Sigmoid colon (tissue), 7 donors: ENCODE data around the gene C10orf105. TPM values are rescaled to one million over a fixed set of nuclear protein-coding genes. Genes with fewer than 3 reads are reported as not detected.

ENCODE experiments used
- DNase-seq: peaks from one replicate; pipeline ENCODE4 v3.0.0-alpha.2; 2019
- H3K27ac ChIP-seq, 4 donors: fragments of 200-600 bp; sonication (generic); one replicate each; pipeline ENCODE4 v1.5.1; 2016 to 2019; ENCODE audit warnings: mild to moderate bottlenecking in 1 of 4
- H3K27me3 ChIP-seq, 3 donors: fragments of 200-600 bp; sonication (generic); one replicate each; pipeline ENCODE4 v1.5.1; 2019; ENCODE audit warnings: mild to moderate bottlenecking in 1 of 3
- H3K36me3 ChIP-seq, 4 donors: fragments of 200-600 bp; sonication (generic); one replicate each; pipeline ENCODE4 v1.5.1; 2016 to 2019
- H3K4me1 ChIP-seq, 4 donors: fragments of 200-600 bp; sonication (generic); one replicate each; pipeline ENCODE4 v1.5.1; 2017 to 2019
- H3K4me3 ChIP-seq, 4 donors: fragments of 200-600 bp; sonication (generic); one replicate each; pipeline ENCODE4 v1.5.1; 2017 to 2019; ENCODE audit warnings: mild to moderate bottlenecking in 2 of 4, moderate library complexity in 1 of 4
- H3K9me3 ChIP-seq, 4 donors: fragments of 200-600 bp in 3 of 4; sonication (generic) in 3 of 4; one replicate each; pipeline versions ENCODE4 v1.5.1 to v1.6.1; 2013 to 2019
- EP300 ChIP-seq, 4 donors: sonication (generic); formaldehyde crosslinking; IDR thresholded peaks; one replicate each; pipeline ENCODE4 v1.6.1; 2017; ENCODE audit warnings: antibody characterized with exemption in 4 of 4
- POLR2A ChIP-seq, 2 donors: fragments of 450-650 bp; IDR thresholded peaks; one replicate each; pipeline ENCODE4 v1.6.1; 2016; ENCODE audit warnings: antibody characterized with exemption in 2 of 2, mild to moderate bottlenecking in 2 of 2, moderate library complexity in 2 of 2
- POLR2AphosphoS5 ChIP-seq, 4 donors: sonication (generic); formaldehyde crosslinking; IDR thresholded peaks; one replicate each; pipeline ENCODE4 v1.6.1; 2017; ENCODE audit warnings: antibody characterized with exemption in 4 of 4
- WGBS, 2 donors: extraction: QIAGEN DNeasy Blood & Tissue Kit; methylation state at CpG; one replicate each; pipeline ENCODE4 v1.1.7; 2013; 5-methylcytosine and 5-hydroxymethylcytosine counted together
- intact Hi-C: fragments of 100-400 bp; cut with DNase I; formaldehyde crosslinking; loops from one replicate; pipeline ENCODE4 v1.15.1; 2023
- polyA plus RNA-seq, 3 donors: library from polyadenylated mRNA; stranded (reverse); fragments of 200-250 nt; gene quantifications; one replicate each; pipeline ENCODE4 v1.2.3, GENCODE V29; 2013
- total RNA-seq, 4 donors: library from RNA; depleted of rRNA; stranded (reverse); fragments of >200 nt; gene quantifications; one replicate each; pipeline ENCODE4 v1.1.0, GENCODE V29; 2016
- TF ChIP-seq, protein P1 (sequence below), 4 experiments: fragments of 450-650 bp in 3 of 4; fragments of 200-600 bp in 1 of 4; IDR thresholded peaks; one replicate each; pipeline ENCODE4 v1.5.1; 2016 to 2019; ENCODE audit warnings: antibody characterized with exemption in 4 of 4, mild to moderate bottlenecking in 3 of 4, moderate library complexity in 2 of 4
- donor health status: healthy with polysubstance abuse.
- donor health status: Bipolar disorder and iron deficiency.
- donor health status: healthy.

The C10orf105 gene
- total and polyA plus RNA-seq, 7 donors = 0.25 to 0.55 TPM; not detected in 5

DNA sequence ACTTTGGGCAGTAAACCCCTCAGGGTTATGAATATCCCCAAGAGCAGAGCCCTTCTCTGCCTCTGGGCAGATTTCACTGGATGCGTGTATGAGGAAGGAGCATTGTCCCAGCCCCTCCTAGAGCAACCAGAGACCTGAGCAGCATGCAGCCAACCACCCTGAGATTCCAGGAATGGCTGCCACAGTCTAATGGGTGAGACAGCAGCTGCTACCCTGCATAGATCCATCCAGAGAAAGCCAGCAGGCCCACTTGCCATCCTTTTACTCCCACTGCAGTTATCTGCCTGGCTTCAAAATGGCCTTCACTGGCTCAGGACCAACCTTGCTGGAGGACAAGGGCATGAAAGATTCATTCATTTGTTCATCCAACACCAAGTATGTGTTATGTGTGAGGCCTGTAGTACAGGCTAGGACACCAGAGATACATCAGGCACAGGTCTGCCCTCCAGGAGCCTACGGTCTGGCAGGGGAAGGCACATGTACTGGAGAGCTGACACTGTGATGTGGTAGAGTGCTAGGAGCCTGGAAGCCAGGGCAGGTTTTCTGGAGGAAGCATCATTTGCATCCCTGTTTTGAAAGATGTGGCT lies 26.2 kb upstream of the C10orf105 start:
- Histone ChIP-seq H3K27ac (no peak overlapping the region), H3K4me3 (no peak overlapping the region), H3K27me3 (no peaks in the 10 kb centered on the region), H3K36me3 (peaks cover 6 to 12% (median 9%) of the 10 kb centered on the region in 4 donors), H3K4me1 (peaks cover 0 to 50% (median 39%) of the 10 kb centered on the region in 4 donors), H3K9me3 (no peaks in the 10 kb centered on the region)
- no peak for DNase-seq
- 92% methylated on average over 2 of the region's 2 CpGs for WGBS, 2 donors
- intact Hi-C loops = no loop called here
- TF ChIP-seq, protein P1, sequence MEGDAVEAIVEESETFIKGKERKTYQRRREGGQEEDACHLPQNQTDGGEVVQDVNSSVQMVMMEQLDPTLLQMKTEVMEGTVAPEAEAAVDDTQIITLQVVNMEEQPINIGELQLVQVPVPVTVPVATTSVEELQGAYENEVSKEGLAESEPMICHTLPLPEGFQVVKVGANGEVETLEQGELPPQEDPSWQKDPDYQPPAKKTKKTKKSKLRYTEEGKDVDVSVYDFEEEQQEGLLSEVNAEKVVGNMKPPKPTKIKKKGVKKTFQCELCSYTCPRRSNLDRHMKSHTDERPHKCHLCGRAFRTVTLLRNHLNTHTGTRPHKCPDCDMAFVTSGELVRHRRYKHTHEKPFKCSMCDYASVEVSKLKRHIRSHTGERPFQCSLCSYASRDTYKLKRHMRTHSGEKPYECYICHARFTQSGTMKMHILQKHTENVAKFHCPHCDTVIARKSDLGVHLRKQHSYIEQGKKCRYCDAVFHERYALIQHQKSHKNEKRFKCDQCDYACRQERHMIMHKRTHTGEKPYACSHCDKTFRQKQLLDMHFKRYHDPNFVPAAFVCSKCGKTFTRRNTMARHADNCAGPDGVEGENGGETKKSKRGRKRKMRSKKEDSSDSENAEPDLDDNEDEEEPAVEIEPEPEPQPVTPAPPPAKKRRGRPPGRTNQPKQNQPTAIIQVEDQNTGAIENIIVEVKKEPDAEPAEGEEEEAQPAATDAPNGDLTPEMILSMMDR (IDR thresholded peaks at IDR 0.05) = no peak
- TF ChIP-seq POLR2AphosphoS5 (IDR thresholded peaks at IDR 0.05) = no peak
- TF ChIP-seq EP300 (IDR thresholded peaks at IDR 0.05) = no peak
- TF ChIP-seq POLR2A (IDR thresholded peaks at IDR 0.05) = no peak

- DNase-seq = no peak
- Histone ChIP-seq H3K36me3 (peaks cover 0 to 5% (median 4%) of the 10 kb centered on the region in 4 donors), H3K27me3 (no peaks in the 10 kb centered on the region), H3K4me1 (peaks cover 0 to 52% (median 44%) of the 10 kb centered on the region in 4 donors), H3K27ac (no peak overlapping the region), H3K9me3 (no peaks in the 10 kb centered on the region), H3K4me3 (no peak overlapping the region)
- TF ChIP-seq POLR2AphosphoS5 (IDR thresholded peaks at IDR 0.05) (no peak), EP300 (IDR thresholded peaks at IDR 0.05) (no peak), POLR2A (IDR thresholded peaks at IDR 0.05) (no peak)
- intact Hi-C loops = no loop called here
- WGBS, 2 donors = 85 to 94% methylated on average over 8 of the region's 8 CpGs
These were observed 25.5 kb upstream of the C10orf105 start for GRCh38 chr10:71744897-71745663.

GRCh38 chr10:71743866-71744265 lies 24.3 kb upstream of the C10orf105 start:
- Histone ChIP-seq H3K4me3 (no peak overlapping the region), H3K4me1 (peaks cover 0 to 50% (median 42%) of the 10 kb centered on the region in 4 donors), H3K9me3 (no peaks in the 10 kb centered on the region), H3K36me3 (no peaks in the 10 kb centered on the region), H3K27ac (no peak overlapping the region), H3K27me3 (no peaks in the 10 kb centered on the region)
- intact Hi-C loops = no loop called here
- TF ChIP-seq POLR2A (IDR thresholded peaks at IDR 0.05) = no peak
- no peak for TF ChIP-seq POLR2AphosphoS5 (IDR thresholded peaks at IDR 0.05)
- TF ChIP-seq, protein P1 (IDR thresholded peaks at IDR 0.05) = no peak
- no peak for TF ChIP-seq EP300 (IDR thresholded peaks at IDR 0.05)
- WGBS, 2 donors = 82 to 90% methylated on average over 1 of the region's 1 CpG
- no peak for DNase-seq

- 83 to 89% methylated on average over 4 of the region's 4 CpGs for WGBS, 2 donors
- H3K27me3 ChIP-seq = no peaks in the 10 kb centered on the region
- intact Hi-C loops = no loop called here
- H3K9me3 ChIP-seq = no peaks in the 10 kb centered on the region
- no peaks in the 10 kb centered on the region for H3K36me3 ChIP-seq
- DNase-seq = no peak
- H3K27ac ChIP-seq = no peak overlapping the region
- TF ChIP-seq EP300 (IDR thresholded peaks at IDR 0.05) (no peak), POLR2A (IDR thresholded peaks at IDR 0.05) (no peak), POLR2AphosphoS5 (IDR thresholded peaks at IDR 0.05) (no peak)
- TF ChIP-seq, protein P1 (IDR thresholded peaks at IDR 0.05) = no peak
- no peak overlapping the region for H3K4me3 ChIP-seq
- H3K4me1 ChIP-seq = peaks cover 0 to 49% (median 36%) of the 10 kb centered on the region in 4 donors
These were observed 23.7 kb upstream of the C10orf105 start for GRCh38 chr10:71743089-71743838.
